Measurements from ENCODE around the gene PSD4. TPM values are rescaled to one million over a fixed set of nuclear protein-coding genes. Genes with fewer than 3 reads are reported as not detected.
A peak's percentile ranks its signal among the peaks of the same experiment; 100 is the strongest.

Gene PSD4
- total and polyA plus RNA-seq, 9 donors, result 0.95 to 3.2 (median 1.9) TPM

DNA sequence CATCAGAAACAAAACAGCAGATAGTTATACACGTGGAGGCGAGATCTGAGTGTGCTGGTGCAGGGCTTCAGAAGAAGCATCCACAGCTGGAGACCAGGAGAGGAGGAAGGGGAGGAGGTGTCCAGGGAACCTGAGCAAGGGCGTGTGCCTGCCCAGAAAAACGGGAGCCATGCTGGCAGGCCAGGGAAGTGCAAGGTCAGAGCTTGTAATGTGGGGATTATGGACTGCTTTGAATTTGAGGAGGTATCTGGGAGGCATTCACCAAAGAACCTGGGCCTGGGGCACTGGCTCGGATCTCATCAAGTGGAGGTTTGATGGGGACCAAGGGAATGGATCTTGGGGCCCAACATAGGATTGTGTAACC lies 12.6 kb downstream of the PSD4 start:
- Histone ChIP-seq H3K4me3 (ENCODE audit: low read length) (no peak overlapping the region), H3K36me3 (ENCODE audit: control insufficient read depth, insufficient read depth, low read length) (no peaks in the 10 kb centered on the region)
- WGBS (ENCODE audit: insufficient coverage), result 63% methylated on average over 5 of the region's 5 CpGs

DNA sequence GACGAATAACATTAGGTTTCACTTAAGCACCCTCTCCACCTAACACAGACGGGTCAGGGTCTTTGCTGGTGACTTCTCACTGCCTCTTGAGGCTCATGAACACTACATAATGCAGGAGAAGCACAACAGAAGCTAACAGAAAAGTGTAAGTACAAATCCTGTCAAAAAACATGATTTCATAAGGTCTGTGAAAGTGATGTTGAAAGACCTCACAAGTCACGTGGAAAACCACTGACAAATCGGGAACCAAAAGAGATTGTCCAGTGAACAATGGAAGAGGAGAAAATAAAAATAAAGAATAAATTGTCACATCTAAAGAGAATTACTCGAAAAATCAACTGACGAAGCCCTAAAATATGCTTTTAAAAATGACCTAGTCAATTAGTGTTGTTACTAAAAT lies 14.0 kb downstream of the PSD4 start:
- 64% methylated on average over 2 of the region's 6 CpGs for WGBS (ENCODE audit: insufficient coverage)
- H3K4me1 ChIP-seq (ENCODE audit: control insufficient read depth, insufficient read depth, low read length), result no peaks in the 10 kb centered on the region

More for the DNA sequence above, 12.6 kb downstream of the PSD4 start:
- H3K27me3 ChIP-seq (ENCODE audit: control insufficient read depth, insufficient read depth, low read length), result no peaks in the 10 kb centered on the region
- no peak for DNase-seq
- no peak overlapping the region for H3K27ac ChIP-seq (ENCODE audit: low read length)
- H3K4me1 ChIP-seq (ENCODE audit: control insufficient read depth, insufficient read depth, low read length), result peaks cover 5% of the 10 kb centered on the region
- no peaks in the 10 kb centered on the region for H3K9me3 ChIP-seq (replicated peaks; ENCODE audit: control insufficient read depth, low read depth, low read length)

GRCh38 chr2:113190871-113191270 lies 17.1 kb downstream of the PSD4 start:
- no peaks in the 10 kb centered on the region for H3K9me3 ChIP-seq (replicated peaks; ENCODE audit: control insufficient read depth, low read depth, low read length)
- no peak for DNase-seq
- H3K27me3 ChIP-seq (ENCODE audit: control insufficient read depth, insufficient read depth, low read length), result no peaks in the 10 kb centered on the region
- no peak overlapping the region for H3K27ac ChIP-seq (ENCODE audit: low read length)
- no CpG with 5 or more reads among the region's 1 CpG for WGBS (ENCODE audit: insufficient coverage)
- H3K36me3 ChIP-seq (ENCODE audit: control insufficient read depth, insufficient read depth, low read length), result no peaks in the 10 kb centered on the region
- no peaks in the 10 kb centered on the region for H3K4me1 ChIP-seq (ENCODE audit: control insufficient read depth, insufficient read depth, low read length)
- H3K4me3 ChIP-seq (ENCODE audit: low read length), result no peak overlapping the region

More for the DNA sequence above, 14.0 kb downstream of the PSD4 start:
- Histone ChIP-seq H3K27me3 (ENCODE audit: control insufficient read depth, insufficient read depth, low read length) (no peaks in the 10 kb centered on the region), H3K27ac (ENCODE audit: low read length) (no peak overlapping the region), H3K4me3 (ENCODE audit: low read length) (no peak overlapping the region), H3K9me3 (replicated peaks; ENCODE audit: control insufficient read depth, low read depth, low read length) (no peaks in the 10 kb centered on the region), H3K36me3 (ENCODE audit: control insufficient read depth, insufficient read depth, low read length) (no peaks in the 10 kb centered on the region)
- no peak for DNase-seq

DNA sequence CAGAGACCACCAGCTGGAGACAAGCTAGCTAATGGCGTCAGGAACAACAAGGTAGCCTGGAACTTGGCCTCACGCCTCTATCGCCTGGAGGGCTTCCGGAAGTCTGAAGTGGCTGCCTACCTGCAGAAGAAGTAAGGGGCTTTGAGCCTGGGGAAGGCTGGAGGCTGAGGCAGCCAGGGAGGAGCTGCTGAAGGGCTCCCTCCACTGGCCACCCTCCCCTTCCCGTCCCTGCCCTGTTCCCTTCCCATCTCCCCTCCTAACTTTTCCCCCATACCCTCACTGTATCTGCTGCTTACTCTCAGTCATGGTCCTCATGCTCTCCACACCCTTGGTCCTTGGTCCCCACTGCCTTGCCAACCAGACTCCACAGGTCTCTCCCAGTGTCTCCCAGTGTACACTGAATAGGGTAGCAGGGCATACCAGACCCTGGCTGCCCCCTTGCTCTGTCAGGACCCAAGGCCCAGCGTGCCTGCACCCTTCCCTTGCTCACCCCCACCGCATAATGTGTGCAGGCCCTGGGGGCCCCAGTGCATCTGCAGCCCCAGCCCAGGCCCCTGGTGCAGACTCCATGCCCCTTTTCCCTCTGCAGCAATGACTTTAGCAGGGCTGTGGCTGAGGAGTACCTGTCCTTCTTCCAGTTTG lies 18.8 kb downstream of the PSD4 start:
- Histone ChIP-seq H3K4me1 (ENCODE audit: control insufficient read depth, insufficient read depth, low read length) (no peaks in the 10 kb centered on the region), H3K4me3 (ENCODE audit: low read length) (no peak overlapping the region), H3K36me3 (ENCODE audit: control insufficient read depth, insufficient read depth, low read length) (no peaks in the 10 kb centered on the region), H3K27ac (ENCODE audit: low read length) (no peak overlapping the region), H3K27me3 (ENCODE audit: control insufficient read depth, insufficient read depth, low read length) (no peaks in the 10 kb centered on the region), H3K9me3 (replicated peaks; ENCODE audit: control insufficient read depth, low read depth, low read length) (no peaks in the 10 kb centered on the region)
- 70% methylated on average over 5 of the region's 7 CpGs for WGBS (ENCODE audit: insufficient coverage)
- DNase-seq, result no peak

GRCh38 chr2:113195923-113196501 lies 22.2 kb downstream of the PSD4 start:
- H3K27me3 ChIP-seq (ENCODE audit: control insufficient read depth, insufficient read depth, low read length), result peaks cover 2% of the 10 kb centered on the region
- no peak overlapping the region for H3K4me3 ChIP-seq (ENCODE audit: low read length)
- peaks cover 8% of the 10 kb centered on the region for H3K4me1 ChIP-seq (ENCODE audit: control insufficient read depth, insufficient read depth, low read length)
- H3K36me3 ChIP-seq (ENCODE audit: control insufficient read depth, insufficient read depth, low read length), result no peaks in the 10 kb centered on the region
- WGBS (ENCODE audit: insufficient coverage), result 84% methylated on average over 10 of the region's 11 CpGs
- H3K9me3 ChIP-seq (replicated peaks; ENCODE audit: control insufficient read depth, low read depth, low read length), result no peaks in the 10 kb centered on the region
- no peak overlapping the region for H3K27ac ChIP-seq (ENCODE audit: low read length)
- no peak for DNase-seq

GRCh38 chr2:113196839-113197238 lies 23.1 kb downstream of the PSD4 start:
- peaks cover 8% of the 10 kb centered on the region for H3K4me1 ChIP-seq (ENCODE audit: control insufficient read depth, insufficient read depth, low read length)
- no peak for DNase-seq
- H3K36me3 ChIP-seq (ENCODE audit: control insufficient read depth, insufficient read depth, low read length), result no peaks in the 10 kb centered on the region
- H3K27ac ChIP-seq (ENCODE audit: low read length), result no peak overlapping the region
- WGBS (ENCODE audit: insufficient coverage), result 100% methylated on average over 1 of the region's 4 CpGs
- H3K27me3 ChIP-seq (ENCODE audit: control insufficient read depth, insufficient read depth, low read length), result peaks cover 2% of the 10 kb centered on the region
- H3K4me3 ChIP-seq (ENCODE audit: low read length), result no peak overlapping the region
- H3K9me3 ChIP-seq (replicated peaks; ENCODE audit: control insufficient read depth, low read depth, low read length), result no peaks in the 10 kb centered on the region

GRCh38 chr2:113197347-113198047 lies 23.7 kb downstream of the PSD4 start:
- no peak overlapping the region for H3K4me3 ChIP-seq (ENCODE audit: low read length)
- H3K4me1 ChIP-seq (ENCODE audit: control insufficient read depth, insufficient read depth, low read length), result peaks cover 8% of the 10 kb centered on the region
- H3K27me3 ChIP-seq (ENCODE audit: control insufficient read depth, insufficient read depth, low read length), result peaks cover 2% of the 10 kb centered on the region
- WGBS (ENCODE audit: insufficient coverage), result 95% methylated on average over 15 of the region's 17 CpGs
- no peaks in the 10 kb centered on the region for H3K36me3 ChIP-seq (ENCODE audit: control insufficient read depth, insufficient read depth, low read length)
- no peak for DNase-seq
- H3K27ac ChIP-seq (ENCODE audit: low read length), result no peak overlapping the region
- H3K9me3 ChIP-seq (replicated peaks; ENCODE audit: control insufficient read depth, low read depth, low read length), result no peaks in the 10 kb centered on the region

- WGBS (ENCODE audit: insufficient coverage), result 60% methylated on average over 27 of the region's 32 CpGs
- Histone ChIP-seq H3K27ac (ENCODE audit: low read length) (no peak overlapping the region), H3K36me3 (ENCODE audit: control insufficient read depth, insufficient read depth, low read length) (no peaks in the 10 kb centered on the region)
These were observed 24.4 kb downstream of the PSD4 start for GRCh38 chr2:113198048-113198789.

DNA sequence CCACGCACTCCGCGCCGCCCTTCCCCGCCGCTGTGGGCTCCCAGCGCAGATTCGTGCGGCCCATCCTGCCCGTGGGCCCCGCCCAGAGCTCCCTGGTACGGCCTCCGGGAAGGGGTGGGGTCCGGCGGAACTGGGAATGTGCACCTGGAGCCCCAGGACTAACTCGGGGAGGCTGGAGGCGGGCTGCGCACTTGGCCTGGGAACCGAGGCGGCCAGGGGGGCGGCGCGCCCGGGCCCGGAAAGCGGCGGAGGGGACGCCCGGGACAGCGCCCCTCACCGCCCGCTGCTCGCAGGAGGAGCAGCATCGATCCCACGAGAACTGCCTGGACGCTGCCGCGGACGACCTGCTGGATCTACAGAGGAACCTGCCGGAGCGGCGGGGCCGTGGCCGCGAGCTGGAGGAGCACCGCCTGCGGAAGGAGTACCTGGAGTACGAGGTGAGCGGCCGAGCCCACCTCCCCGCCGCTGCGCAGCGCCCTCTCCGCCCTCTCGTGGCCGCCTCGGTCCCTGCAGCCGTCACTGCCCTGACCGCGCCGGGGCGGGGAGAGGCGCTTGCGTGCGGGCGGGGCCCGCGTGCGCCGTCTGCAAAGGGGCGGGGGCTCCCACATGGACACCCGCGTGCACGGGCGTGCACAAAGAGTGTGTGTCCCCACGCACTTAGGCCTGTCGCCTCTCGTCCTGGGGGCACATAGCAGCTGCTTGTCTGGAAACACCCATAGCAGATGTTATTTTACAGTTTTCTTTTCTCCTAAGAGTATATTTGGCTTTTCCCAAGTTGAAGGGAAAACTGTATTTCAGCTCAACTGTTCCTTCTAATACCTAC lies 25.2 kb downstream of the PSD4 start:
- WGBS (ENCODE audit: insufficient coverage), result under 1% methylated on average over 79 of the region's 79 CpGs
- Histone ChIP-seq H3K9me3 (replicated peaks; ENCODE audit: control insufficient read depth, low read depth, low read length) (no peaks in the 10 kb centered on the region), H3K27ac (ENCODE audit: low read length) (no peak overlapping the region), H3K27me3 (ENCODE audit: control insufficient read depth, insufficient read depth, low read length) (peaks cover 2% of the 10 kb centered on the region), H3K4me3 (ENCODE audit: low read length) (peak overlapping the region; percentile 63), H3K4me1 (ENCODE audit: control insufficient read depth, insufficient read depth, low read length) (peaks cover 8% of the 10 kb centered on the region), H3K36me3 (ENCODE audit: control insufficient read depth, insufficient read depth, low read length) (no peaks in the 10 kb centered on the region)
- DNase-seq, result peak; percentile 84

More at GRCh38 chr2:113198048-113198789, 24.4 kb downstream of the PSD4 start:
- Histone ChIP-seq H3K4me3 (ENCODE audit: low read length) (peak overlapping the region; percentile 63), H3K9me3 (replicated peaks; ENCODE audit: control insufficient read depth, low read depth, low read length) (no peaks in the 10 kb centered on the region), H3K27me3 (ENCODE audit: control insufficient read depth, insufficient read depth, low read length) (peaks cover 2% of the 10 kb centered on the region), H3K4me1 (ENCODE audit: control insufficient read depth, insufficient read depth, low read length) (peaks cover 8% of the 10 kb centered on the region)
- no peak for DNase-seq

Measured in muscle of leg (tissue), 11 donors.